NCI-H2081 (cell line): ENCODE data around the gene TMEM44.

Source experiments
- DNase-seq, 2 experiments: peaks; one replicate each; lab custom pipeline; 2025; lab: John Stamatoyannopoulos, UW

The TMEM44 gene, protein sequence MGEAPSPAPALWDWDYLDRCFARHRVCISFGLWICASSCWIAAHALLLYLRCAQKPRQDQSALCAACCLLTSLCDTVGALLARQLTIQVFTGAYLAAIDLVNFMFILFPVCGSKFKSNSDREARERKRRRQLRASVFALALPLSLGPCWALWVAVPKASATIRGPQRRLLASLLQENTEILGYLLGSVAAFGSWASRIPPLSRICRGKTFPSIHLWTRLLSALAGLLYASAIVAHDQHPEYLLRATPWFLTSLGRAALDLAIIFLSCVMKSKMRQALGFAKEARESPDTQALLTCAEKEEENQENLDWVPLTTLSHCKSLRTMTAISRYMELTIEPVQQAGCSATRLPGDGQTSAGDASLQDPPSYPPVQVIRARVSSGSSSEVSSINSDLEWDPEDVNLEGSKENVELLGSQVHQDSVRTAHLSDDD

DNA sequence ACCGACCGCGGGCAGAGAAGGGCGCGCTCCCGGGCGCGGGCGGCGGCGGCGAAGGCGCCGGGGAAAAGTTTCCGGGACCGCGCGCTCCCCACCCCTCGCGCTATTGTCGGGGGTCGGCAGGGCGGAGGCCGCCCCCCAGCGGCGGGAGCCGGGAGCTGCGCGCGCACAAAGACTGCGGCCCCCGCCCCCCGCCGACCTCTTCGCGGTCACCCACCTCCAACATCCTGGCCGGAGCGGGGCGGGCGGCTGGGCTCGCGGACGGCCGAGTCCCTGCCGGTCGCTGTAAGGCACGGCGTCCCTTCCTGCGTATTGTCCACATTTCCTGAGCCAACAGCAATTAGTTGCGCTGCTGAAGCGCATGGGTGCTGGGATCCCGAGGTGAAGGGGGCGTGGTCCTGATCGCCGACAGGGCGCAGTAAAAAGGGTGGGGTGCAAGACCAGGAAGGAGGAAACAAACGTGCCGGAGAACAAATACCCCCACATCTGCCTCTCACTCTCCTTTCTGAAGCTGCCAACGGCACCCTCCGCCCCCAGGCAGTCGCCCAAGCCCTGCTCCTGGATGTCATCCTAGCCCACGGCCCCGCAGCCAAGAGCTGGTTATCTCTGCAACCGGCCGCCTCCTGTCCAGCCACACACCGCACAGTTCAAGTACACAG lies at the start of gene TMEM44:
Gene TMEM44, minus strand, starts transcription at position 71 of the 656 bp plus-strand sequence. CDS start 204 bp downstream, outside the sequence.
- peak; percentile 75 to 80 for DNase-seq

DNA sequence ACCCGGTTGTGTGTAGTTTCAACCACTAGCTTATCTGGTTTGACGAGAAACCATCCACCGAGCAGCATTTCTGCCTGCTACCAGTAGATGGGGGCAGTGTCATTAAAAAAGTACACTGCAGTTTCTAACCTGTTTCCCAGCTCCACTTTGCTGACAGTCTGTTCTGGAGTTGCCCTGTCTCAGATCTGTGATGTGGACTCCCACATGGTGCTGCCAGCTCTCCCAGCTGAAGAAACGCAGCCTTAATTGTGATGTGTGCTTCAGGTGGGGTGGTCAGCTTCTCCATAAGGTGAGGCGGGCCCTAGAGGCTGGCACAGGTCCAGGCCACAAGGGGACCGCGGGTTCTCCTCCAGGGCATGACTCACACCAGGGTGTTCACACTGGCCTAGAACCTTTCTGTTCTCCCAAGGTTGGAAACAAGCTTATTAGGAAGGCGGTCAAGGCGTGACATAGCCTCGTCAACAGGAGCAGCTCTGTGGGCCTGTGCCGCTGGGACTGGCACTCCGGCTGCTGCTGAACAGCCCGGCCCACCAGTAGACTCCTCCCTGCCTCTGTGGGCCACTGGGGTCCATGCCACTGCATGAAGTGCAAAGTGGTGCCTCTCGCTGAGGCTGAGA lies 49.6 kb upstream of the TMEM44 start:
- DNase-seq: peak; percentile 85 to 87

DNA sequence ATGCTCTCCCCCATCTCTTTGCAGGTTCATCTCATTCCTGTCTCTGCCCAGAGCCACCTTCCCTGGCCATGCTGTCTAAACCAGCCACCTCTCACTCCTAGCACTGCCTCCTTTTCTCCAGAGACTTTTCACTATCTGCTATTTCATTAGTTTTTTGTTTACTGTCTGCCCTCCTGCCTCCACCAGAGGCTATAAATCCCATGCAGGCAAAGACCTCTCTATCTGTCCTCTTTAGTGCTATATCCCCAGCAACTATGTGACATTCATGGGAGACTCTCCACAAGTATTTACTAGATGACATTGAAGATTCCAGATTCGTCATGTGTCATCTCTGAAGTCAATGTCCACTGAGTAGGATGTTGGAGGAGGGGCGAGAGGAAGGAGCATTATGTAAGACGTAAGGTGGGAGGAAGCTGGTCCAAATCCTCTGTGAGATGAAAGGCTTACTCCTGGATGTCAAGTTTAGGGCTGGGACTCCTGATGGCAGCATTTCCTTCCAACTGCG lies 49.0 kb upstream of the TMEM44 start:
- DNase-seq: no peak

DNA sequence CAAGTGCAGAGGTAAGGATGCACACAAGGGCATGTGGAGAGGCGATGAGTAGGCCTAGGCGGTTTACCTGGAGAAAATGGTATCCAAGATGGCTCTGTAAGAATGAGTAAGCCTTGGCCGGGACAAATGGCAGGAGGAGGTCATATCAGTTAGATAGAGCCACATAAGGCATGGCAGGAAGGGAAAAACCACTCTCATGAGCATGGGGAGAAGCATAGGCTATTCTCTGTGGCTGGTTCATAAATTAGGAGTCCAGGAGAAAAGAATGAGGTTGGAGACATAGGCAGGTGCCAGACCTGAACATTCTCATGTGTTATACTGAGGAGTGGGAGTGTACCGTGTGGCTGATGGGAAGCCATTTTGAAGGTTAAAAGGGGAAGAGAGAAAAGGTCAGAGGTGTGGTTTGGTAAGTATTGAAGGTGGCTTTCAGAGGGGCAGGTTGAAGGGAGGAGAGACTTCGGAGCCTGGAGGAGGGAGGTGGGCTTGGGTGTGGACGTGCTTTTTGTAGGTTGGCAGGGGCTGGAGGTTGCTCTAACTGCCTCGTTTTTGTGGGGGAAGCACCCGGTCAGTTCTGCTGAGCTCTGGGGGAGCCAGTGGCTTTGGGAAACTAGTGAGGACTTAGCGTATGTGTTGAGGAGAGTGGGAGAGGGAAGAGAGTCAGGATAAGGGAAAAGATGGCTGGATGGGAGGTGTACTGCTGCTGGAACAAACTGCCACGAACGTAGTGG lies 47.8 kb upstream of the TMEM44 start:
- DNase-seq: no peak

DNA sequence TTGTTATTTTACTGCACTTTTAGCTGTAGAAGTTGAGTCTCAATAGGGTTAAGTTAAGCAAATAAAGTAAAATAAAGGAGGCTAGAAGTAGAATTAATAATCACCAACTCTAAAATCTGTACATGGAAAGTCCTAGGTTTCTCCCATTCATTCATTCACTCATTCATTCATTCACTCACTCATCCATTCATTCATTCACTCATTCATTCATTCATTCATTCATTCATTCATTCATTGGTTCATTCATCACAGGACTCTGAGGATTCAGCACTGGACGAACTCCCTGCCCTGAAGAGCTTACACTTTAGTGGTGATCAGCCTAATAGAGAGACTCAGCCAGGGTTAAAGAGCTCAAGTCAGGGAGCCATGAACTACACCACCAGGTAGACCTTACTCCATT lies 43.3 kb upstream of the TMEM44 start:
- DNase-seq: no peak

DNA sequence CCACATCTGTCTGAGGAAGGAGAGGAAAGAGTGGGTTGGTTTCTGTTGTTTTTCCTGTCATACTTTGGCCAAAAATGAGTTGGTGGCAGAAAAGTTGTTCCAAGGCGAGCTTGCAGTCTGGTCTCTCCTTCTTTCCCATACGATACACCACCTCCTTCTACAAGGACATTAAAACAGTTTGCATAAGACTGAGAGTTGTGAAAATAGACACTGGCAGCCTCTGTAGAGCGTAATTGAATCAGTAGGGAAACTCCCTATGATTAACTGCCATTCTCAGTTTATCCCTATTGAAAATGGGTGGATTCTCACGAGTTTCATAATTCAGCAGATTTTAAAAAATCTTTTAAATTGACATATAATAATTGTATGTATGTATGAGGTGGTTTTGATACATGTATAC lies 42.5 kb upstream of the TMEM44 start:
- no peak for DNase-seq

DNA sequence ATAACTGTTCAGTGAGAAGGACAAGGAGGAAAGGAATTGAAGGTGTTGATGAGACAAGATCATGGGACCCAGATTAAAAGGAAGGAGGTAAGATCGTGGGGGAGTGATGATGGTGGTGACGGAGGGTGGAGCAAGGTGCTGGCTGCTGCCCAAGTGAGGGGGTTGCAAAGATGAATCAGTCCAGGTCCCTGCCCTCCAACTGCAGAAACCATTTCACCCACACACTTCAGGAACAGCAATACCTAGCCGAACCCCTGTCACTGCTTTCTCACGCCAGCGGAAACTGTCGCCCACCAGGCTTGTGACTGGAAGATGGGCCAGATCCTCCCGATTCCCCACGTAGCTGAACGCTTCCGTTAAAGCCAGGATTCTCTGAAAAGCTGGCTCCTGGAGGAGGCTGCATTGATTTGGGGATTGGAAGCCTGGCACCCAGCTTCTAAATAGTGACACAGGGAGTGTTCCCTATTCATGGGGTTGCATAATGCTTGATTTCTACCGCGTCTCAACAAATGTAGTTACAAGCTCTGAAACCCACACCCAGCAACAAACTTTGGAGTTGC lies 41.9 kb upstream of the TMEM44 start:
- no peak for DNase-seq

DNA sequence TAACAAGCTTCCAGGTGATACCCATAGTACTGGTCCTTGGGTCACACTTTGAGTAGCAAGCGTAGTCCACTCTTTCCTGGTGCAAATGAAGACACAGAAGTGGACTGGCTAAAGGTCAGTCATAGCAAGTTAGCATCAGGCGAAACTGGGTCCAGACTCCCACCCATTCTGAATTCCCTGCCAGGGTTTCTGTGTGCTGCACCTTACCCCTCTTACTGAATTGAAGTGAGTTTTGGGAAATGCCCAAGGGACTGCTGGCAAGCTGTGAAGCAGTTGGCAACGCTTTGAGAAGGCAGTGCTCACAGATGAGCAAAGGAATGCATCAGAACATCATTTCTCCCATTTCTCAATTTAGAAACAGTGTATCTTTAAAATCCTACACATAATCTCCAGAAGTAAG lies 40.5 kb upstream of the TMEM44 start:
- DNase-seq: no peak

DNA sequence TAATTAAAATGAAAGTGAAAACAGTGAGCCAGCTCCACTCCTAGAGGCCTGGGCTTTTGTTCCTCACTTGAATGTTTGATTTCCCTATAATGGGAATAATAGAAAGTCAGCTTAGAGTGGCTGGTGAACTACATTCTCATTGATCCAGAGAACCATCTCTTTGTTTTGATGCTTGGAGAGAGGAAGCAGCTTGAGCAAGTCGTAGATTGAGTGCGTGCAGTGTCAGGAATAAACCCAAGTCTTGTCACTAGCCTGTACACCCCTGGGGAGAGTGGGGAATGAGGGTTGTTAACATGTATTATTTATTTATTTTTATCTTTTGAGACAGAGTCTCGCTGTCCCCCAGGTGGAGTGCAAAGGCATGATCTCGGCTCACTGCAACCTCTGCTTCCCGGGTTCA lies 39.7 kb upstream of the TMEM44 start:
- DNase-seq: no peak

DNA sequence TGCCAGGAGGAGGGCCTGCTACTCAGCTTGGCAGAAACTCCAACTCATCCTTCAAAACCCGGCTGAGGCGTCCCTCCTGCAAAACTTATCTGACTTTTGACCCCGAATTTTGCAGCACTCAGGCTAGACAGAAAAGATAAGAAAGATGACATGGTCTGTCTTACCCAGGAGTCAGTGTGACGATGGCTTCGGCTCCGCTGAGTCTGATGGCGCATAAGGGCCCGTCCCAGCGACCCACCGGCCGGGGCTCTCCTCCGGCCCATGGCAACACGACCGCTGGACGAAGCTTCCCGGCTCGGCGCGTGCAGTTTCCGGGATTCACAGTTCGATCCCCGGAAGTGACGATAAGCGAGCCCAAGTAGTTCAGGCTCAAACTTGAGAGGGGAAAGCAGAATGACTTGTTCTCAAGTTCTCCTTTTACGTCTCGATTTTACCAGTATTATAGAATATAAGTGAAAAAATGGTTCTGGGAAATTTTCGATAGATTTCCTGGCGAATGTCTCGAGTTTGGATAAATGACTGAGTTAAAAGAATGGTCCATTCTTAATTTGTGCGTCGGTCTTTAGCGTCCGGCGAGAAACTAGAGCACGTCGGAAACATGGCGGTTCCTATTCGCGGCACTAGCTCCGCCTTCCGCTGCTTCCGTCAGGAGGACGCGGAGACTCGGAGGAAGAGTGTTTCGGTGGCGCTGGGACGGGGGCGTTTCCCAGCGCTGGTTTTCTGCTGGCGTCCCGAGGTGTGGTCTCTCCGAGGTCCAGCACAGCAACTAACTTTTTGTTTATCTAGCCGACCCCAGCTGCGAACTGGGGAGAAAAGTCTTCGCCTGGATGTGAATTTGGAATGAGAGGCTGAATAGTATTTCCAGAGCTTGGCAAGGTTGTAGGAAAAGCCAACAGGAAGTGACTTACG lies 38.9 kb upstream of the TMEM44 start, which contains the start of gene LSG1:
Gene LSG1, minus strand, starts transcription at position 292 of the 909 bp plus-strand sequence. Its CDS starts 29 bp downstream, at position 263.
- DNase-seq: peak; percentile 97 to 99

DNA sequence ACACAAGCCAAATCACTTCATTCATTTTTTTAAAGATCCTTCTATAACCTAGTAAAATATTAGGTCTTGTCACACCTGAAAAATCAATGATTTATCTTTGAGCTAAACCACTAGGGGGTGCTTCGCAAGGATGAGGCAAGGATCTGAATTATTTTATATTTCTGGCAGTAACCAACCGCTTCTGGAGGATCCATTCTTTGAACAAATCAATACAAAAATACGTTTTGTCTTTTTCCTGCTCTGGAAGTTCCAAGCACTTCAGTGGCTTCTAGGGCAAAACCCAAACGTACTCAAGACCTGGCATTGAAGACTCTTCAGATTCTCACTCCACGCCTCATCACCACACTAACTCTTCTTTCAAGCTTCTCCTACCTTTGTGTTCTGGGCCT lies 38.3 kb upstream of the TMEM44 start:
- peak; percentile 43 to 53 for DNase-seq

DNA sequence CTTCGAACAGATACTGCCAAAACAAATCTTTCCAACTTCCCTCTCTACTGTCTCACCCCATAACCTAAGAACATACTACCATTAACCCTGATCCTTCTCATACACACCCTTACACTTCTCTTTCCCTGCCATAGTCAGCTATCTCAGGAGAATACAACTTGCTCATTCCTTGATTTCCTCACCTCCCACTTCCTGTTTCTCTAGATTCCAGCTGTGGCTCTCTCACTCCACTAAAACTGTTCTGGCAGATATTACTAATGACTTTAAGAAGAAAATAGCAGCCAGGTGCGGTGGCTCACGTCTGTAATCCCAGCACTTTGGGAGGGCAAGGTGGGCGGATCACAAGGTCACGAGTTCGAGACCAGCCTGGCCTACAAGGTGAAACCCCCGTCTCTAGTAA lies 34.1 kb upstream of the TMEM44 start:
- no peak for DNase-seq

DNA sequence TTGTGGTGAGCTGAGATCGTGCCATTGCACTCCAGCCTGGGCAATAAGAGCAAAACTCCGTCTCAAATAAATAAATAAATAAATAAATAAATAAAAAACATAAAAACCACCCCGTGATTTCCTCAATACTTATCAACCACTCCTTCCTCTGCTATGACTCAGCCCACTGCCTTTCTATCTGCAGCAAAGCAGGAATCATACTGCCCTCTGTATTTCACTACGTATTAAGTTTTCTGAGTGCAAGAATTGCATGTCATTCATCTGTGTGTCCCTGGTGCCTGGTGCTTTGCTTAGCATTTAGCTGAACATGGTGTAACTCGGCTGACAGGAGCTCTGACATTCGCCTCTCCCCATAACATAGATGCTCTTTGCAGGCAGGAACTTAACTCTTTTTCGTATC lies 31.6 kb upstream of the TMEM44 start:
- no peak for DNase-seq

DNA sequence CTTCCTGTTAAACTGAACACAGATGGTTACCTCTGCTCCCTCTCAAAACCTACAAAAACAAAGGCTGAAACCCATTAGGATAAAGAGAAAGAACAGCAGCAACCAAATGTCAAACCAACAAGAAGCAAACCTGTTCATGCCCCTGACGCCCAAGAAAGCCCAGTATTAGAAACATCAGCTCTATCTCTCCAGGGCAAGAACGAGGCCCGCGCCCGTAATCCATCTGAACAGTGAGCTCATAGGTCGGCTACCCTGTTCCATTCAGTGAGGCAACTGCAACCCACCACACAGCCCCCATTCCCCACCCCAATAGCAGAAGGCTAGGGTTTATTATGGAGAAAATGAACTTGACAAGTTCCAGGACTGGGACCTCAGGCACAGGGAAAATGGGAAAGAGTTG lies 28.7 kb upstream of the TMEM44 start:
- DNase-seq: no peak

DNA sequence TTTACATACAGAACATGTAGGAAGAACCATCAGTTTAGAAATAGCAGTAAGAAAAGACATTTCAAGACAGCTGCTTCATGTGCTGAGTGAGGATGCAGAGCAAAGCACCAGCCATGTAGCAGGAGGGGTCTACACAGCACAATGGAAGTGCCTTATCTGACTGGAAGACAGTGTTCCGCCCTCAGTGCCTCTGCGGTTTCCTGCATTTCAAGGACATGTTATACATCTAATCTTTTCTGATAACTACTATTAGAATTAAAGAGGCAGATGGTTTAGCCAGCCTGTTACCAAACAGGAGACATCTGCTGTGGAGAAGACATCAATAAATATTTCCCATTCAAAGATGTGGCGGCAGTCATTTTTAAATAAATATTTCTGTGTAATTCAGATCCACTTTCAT lies 28.2 kb upstream of the TMEM44 start:
- DNase-seq: no peak

DNA sequence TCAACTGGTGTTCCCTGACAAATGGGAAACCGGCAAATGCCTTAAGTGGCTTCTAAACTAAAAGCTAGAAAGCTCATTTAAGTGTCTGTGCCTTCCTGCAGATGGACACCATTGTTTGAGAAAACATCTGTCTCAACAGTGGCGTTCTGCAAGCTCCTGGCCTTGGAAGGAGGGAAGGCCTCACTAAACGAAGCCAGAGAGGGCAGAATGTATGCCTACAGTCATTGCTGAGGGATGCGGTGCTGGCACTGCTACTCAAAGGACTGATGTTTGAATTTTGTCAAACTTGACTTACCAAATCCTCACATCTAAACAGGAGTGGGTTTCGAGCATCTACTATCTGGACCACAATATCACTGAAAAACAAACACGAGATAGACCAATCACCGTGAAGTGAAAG lies 26.6 kb upstream of the TMEM44 start:
- no peak for DNase-seq

DNA sequence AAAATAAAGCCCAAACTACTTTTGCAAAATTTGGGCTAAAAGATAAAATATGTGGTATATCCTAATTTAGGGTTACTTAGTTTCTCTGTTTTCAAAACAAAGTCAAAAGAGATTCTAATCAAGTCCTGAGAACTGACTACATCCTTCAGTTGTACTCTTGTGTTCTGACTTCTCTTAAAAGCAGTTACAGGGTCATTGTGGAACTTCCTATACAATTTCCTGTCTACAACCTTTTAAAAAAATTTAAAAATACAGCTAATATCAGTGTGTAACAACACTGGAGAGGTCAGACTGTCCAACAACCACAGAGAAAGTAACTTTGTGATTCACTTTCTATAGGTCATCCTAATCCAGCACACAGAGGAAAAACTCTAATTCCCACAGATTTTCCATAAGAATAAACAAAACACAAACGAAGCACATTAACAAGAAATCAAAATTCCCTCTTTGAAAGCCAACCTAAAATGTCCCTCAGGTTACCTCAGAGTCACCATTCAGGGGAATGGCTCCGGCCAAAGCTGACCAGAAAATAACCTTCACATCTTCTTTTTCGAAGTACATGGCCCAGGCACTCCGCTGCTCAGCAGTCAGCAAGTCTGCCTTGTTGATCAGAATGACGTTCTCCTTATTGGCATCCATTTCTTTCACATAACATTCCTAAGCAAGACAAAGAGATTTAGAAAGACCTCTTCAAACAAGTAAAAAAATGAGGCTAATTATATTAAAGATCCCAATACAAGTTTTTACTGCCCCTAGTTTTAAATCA lies 25.4 kb upstream of the TMEM44 start:
- DNase-seq: no peak

DNA sequence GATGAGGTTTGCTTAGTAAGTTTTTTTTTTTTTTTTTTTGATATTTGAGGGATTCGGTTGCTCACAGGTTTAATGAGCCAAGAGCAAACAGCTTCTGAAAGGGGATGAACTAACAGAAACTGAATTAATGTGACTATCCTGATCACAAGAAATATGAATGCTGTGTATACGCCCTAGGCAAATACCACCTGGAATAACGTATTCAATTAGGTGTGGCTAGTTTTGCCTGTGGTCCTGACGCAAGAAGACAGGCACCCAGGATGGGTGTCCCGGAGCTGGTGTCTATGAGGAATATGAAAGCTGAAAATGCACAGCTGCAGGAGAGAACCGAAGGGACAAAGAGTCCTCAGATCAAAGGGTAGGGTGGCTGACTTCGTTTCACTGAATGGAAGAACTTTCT lies 24.2 kb upstream of the TMEM44 start:
- DNase-seq: peak in 1 of 2 experiments; percentile 25

DNA sequence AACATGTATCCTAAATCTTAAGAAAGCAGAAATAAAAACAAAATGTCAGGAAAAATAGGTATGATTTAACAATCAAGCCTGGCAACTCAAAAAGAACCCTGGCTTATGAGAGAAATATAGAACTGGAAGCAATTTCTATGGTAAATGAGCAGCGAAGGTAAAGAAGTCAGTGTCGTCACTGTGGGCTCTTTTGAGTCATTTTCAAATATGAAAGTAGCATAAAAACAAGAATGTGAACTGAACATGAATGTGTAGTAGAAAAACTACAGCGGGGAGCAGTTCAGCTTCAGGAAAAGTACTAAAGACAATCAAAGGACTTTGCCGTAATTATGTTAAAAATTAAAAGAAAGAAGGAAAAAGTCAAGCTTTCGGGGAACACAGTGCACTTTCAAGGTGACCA lies 21.2 kb upstream of the TMEM44 start:
- DNase-seq: no peak

DNA sequence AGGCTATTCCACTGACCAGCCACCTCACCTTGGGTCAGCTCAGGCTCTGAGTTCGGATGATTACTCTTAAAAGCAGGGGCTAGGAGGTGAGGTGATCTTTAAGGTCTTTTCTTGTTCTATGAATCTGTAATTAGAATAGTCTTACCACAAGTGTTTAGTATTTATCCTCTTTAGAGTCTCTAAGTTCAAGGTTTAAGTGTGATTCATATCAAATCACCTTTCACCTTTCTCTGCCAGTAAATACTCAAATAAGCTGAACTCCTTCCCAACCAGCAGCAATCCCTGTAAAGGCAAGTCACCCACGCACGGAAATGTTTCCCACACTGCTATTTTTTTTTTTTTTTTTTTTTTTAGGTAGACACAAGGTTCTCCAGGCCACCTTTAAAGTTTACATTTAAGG lies 14.5 kb upstream of the TMEM44 start:
- DNase-seq: no peak
